OCI-LY3 (cell line): Measurements from ENCODE around the gene GSTK1.

Experiments used
- EZH2phosphoT487 ChIP-seq: fragments of 200-600 bp; shearing (Covaris generic); IDR thresholded peaks from 2 replicates; pipeline ENCODE4 v1.6.1; 2018; ENCODE audit warnings: antibody characterized with exemption, mixed run types, low read depth
- TF ChIP-seq, protein P1 (sequence below): fragments of 200-600, 300-600 bp; sonication (generic); IDR thresholded peaks from 2 replicates; pipeline ENCODE4 v1.5.1; 2014; ENCODE audit warnings: antibody characterized with exemption, low read length, low read depth

DNA sequence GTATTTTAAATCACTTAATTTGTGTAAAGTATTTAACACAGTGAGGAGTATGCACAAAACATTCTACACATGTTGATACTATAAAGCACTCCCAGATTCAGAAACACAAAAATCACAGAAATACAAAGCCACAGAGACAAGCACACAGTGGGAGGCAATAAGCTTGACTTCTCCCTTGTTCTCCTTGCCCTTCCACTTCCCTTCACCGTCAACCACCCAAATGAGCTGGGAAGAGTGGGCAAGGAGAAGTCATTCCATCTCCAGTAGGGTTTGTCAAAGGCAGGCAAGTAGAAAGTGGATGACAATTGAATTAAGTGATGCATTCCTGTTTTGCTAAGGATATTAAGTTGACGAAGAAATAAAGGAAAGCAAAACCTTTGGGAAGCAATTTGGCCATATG lies 17.3 kb downstream of the GSTK1 start:
- TF ChIP-seq, protein P1, sequence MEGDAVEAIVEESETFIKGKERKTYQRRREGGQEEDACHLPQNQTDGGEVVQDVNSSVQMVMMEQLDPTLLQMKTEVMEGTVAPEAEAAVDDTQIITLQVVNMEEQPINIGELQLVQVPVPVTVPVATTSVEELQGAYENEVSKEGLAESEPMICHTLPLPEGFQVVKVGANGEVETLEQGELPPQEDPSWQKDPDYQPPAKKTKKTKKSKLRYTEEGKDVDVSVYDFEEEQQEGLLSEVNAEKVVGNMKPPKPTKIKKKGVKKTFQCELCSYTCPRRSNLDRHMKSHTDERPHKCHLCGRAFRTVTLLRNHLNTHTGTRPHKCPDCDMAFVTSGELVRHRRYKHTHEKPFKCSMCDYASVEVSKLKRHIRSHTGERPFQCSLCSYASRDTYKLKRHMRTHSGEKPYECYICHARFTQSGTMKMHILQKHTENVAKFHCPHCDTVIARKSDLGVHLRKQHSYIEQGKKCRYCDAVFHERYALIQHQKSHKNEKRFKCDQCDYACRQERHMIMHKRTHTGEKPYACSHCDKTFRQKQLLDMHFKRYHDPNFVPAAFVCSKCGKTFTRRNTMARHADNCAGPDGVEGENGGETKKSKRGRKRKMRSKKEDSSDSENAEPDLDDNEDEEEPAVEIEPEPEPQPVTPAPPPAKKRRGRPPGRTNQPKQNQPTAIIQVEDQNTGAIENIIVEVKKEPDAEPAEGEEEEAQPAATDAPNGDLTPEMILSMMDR, result no peak
- TF ChIP-seq EZH2phosphoT487, result no peak
